GM23248 (cell line): ENCODE measurements around the gene PPIP5K1. TPM values are rescaled to one million over a fixed set of nuclear protein-coding genes. Genes with fewer than 3 reads are reported as not detected.
"Not testable (repeated sequence)": the region's sequence is repeated elsewhere in the genome, so short reads cannot be mapped to it uniquely, and the experiment has no call there.

Experiments used
- DNase-seq: peaks from one replicate; pipeline ENCODE4 v3.0.0-alpha.2; 2015
- H2AFZ ChIP-seq: fragments of 200-600 bp; sonication (generic); 2 replicates; pipeline ENCODE4 v1.6.1; 2016; ENCODE audit warnings: antibody characterized with exemption
- H3F3A ChIP-seq: fragments of 200-600 bp; sonication (generic); 2 replicates; pipeline ENCODE4 v1.6.1; 2016; ENCODE audit warnings: mild to moderate bottlenecking, antibody characterized with exemption, mixed run types; ENCODE audit not compliant: insufficient read depth
- H3K27ac ChIP-seq: fragments of 200-600 bp; sonication (generic); 2 replicates; pipeline ENCODE4 v1.5.1; 2016; ENCODE audit warnings: mild to moderate bottlenecking
- H3K27me3 ChIP-seq: fragments of 200-600 bp; sonication (generic); replicated peaks from 2 replicates; pipeline ENCODE4 v1.6.1; 2016; ENCODE audit warnings: mild to moderate bottlenecking; ENCODE audit not compliant: insufficient read depth
- H3K36me3 ChIP-seq: fragments of 200-600 bp; sonication (generic); 2 replicates; pipeline ENCODE4 v1.6.1; 2016; ENCODE audit warnings: low read depth, mild to moderate bottlenecking
- H3K4me1 ChIP-seq: fragments of 200-600 bp; sonication (generic); 2 replicates; pipeline ENCODE4 v1.6.1; 2016; ENCODE audit warnings: mild to moderate bottlenecking; ENCODE audit not compliant: insufficient read depth
- H3K4me2 ChIP-seq: fragments of 200-600 bp; sonication (generic); one replicate; pipeline ENCODE4 v1.6.1; 2016; ENCODE audit warnings: mild to moderate bottlenecking; ENCODE audit not compliant: unreplicated experiment
- H3K4me3 ChIP-seq: fragments of 200-600 bp; sonication (generic); 2 replicates; pipeline ENCODE4 v1.5.1; 2016; ENCODE audit warnings: mild to moderate bottlenecking
- H3K79me2 ChIP-seq: fragments of 200-600 bp; sonication (generic); 2 replicates; pipeline ENCODE4 v1.6.1; 2016; ENCODE audit warnings: mild to moderate bottlenecking; ENCODE audit not compliant: insufficient read depth
- H3K9ac ChIP-seq: fragments of 200-600 bp; sonication (generic); 2 replicates; pipeline ENCODE4 v1.6.1; 2016; ENCODE audit warnings: mild to moderate bottlenecking
- H3K9me2 ChIP-seq: fragments of 200-600 bp; sonication (generic); 2 replicates; pipeline ENCODE4 v1.6.1; 2016; ENCODE audit warnings: mixed run types, mild to moderate bottlenecking, moderate library complexity; ENCODE audit not compliant: insufficient read depth
- H3K9me3 ChIP-seq: fragments of 200-600 bp; sonication (generic); one replicate; pipeline ENCODE4 v1.6.1; 2017; ENCODE audit warnings: low read depth
- H4K20me1 ChIP-seq: fragments of 200-600 bp; sonication (generic); 2 replicates; pipeline ENCODE4 v1.6.0; 2016; ENCODE audit not compliant: insufficient read depth
- EZH2 ChIP-seq: fragments of 200-600 bp; sonication (generic); IDR thresholded peaks from 2 replicates; pipeline ENCODE4 v1.6.1; 2018; ENCODE audit warnings: antibody characterized with exemption, mild to moderate bottlenecking; ENCODE audit not compliant: insufficient read depth, poor library complexity, severe bottlenecking
- EZH2phosphoT487 ChIP-seq: fragments of 200-600 bp; sonication (generic); IDR thresholded peaks from 2 replicates; pipeline ENCODE4 v1.6.1; 2018; ENCODE audit warnings: antibody characterized with exemption, moderate library complexity, mild to moderate bottlenecking, low read depth; ENCODE audit not compliant: insufficient read depth
- WGBS, 2 experiments: methylation state at CpG; one replicate each; pipeline ENCODE4 v1.1.6; 2015 to 2017; ENCODE audit warnings: low lambda C conversion rate in 2 of 2, low coverage in 1 of 2; ENCODE audit errors: missing lambda C conversion rate in 2 of 2; 5-methylcytosine and 5-hydroxymethylcytosine counted together
- in situ Hi-C: fragments of 300-500 bp; cut with MboI; formaldehyde crosslinking; loops from 2 replicates; pipeline ENCODE4 v1.15.0; 2020
- polyA plus RNA-seq: library from polyadenylated mRNA; unstranded; fragments of >200 nt; fragmentation: Nextera tagmentation; extraction: Ambion mirVana; gene quantifications from 2 replicates; pipeline ENCODE4 v1.2.1, GENCODE V29; 2016
- total RNA-seq: library from RNA; depleted of rRNA; stranded (reverse); fragments of >200 nt; shearing (Covaris generic); gene quantifications from 2 replicates; pipeline ENCODE4 v1.2.3, GENCODE V29; 2014

The PPIP5K1 gene
- total and polyA plus RNA-seq, 2 experiments from 2014 or later, result 7.0 to 13.1 TPM

DNA sequence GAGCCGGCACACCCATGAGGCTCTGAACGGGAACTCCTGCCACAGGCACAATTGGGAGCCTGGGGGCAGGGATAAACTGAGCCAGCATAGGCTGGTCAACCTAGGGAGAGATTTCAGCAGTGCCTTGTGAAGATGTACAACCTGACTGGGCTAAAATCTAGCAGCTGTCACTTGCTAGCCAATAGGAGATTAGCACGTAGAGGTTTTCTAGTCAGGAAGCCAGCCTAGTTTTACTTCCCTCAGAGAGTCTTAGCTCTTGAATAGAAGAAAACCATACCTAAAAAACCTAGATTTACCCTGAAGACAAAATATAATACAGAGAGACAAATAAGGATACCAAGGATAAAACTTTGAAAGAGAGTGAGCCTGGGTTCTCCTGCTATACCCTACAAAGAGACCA is 27.3 kb downstream of the PPIP5K1 start:
- 78% methylated on average over 2 of the region's 3 CpGs; no CpG with 5 or more reads in 1 of the 2 experiments for WGBS, 2 experiments
- H3K4me2 ChIP-seq, in situ Hi-C loops: not testable (repeated sequence)

DNA sequence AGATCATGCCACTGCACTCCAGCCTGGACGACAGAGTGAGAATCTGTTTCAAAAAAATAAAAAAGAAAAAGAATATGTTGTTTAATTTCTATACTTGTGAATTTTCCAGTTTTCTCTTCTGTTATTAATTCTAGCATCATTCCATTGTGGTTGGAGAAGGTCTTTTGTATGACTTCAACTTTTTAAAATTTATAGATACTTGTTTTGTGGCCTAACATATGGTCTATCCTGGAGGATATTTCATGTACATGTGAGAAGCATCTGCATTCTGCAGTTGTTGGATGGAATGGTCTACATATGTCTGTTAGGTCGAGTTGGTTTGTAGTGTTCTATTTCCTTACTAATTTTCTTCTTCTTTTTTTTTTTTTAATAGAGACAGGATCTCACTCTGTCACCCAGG is 37.0 kb downstream of the PPIP5K1 start:
- in situ Hi-C loops, result no loop called here
- Histone ChIP-seq H3K27ac (no peak overlapping the region), H3K36me3 (no peaks in the 10 kb centered on the region), H3F3A (peaks cover 20% of the 10 kb centered on the region), H2AFZ (no peak overlapping the region), H3K4me2 (no peak overlapping the region), H3K9me2 (no peaks in the 10 kb centered on the region), H3K79me2 (no peaks in the 10 kb centered on the region), H3K27me3 (no peaks in the 10 kb centered on the region), H3K9ac (no peak overlapping the region), H3K9me3 (no peaks in the 10 kb centered on the region), H3K4me3 (no peak overlapping the region), H4K20me1 (no peaks in the 10 kb centered on the region), H3K4me1 (peaks cover 8% of the 10 kb centered on the region)
- DNase-seq, result no peak
- WGBS, 2 experiments, result 16 to 37% methylated on average over 2 of the region's 2 CpGs
- no peak for TF ChIP-seq EZH2
- no peak for TF ChIP-seq EZH2phosphoT487

More for the DNA sequence above, 27.3 kb downstream of the PPIP5K1 start:
- not testable (repeated sequence) for H3K27ac ChIP-seq, H3K4me3 ChIP-seq, H3K27me3 ChIP-seq, H3F3A ChIP-seq, H2AFZ ChIP-seq, DNase-seq, H3K4me1 ChIP-seq, H3K9ac ChIP-seq, H3K36me3 ChIP-seq, H3K9me3 ChIP-seq, H3K9me2 ChIP-seq, H3K79me2 ChIP-seq, H4K20me1 ChIP-seq

GRCh38 chr15:43552256-43552655 is 37.8 kb downstream of the PPIP5K1 start:
- Histone ChIP-seq H3K4me3 (no peak overlapping the region), H4K20me1 (no peaks in the 10 kb centered on the region), H3K9me2 (no peaks in the 10 kb centered on the region), H3K27ac (no peak overlapping the region), H2AFZ (no peak overlapping the region), H3F3A (peaks cover 20% of the 10 kb centered on the region), H3K4me2 (no peak overlapping the region), H3K36me3 (peaks cover 2% of the 10 kb centered on the region; the same call in 1 of the 2 replicates), H3K9me3 (no peaks in the 10 kb centered on the region), H3K9ac (no peak overlapping the region), H3K79me2 (no peaks in the 10 kb centered on the region), H3K27me3 (no peaks in the 10 kb centered on the region), H3K4me1 (peaks cover 8% of the 10 kb centered on the region)
- no peak for TF ChIP-seq EZH2phosphoT487
- TF ChIP-seq EZH2, result no peak
- DNase-seq, result no peak
- in situ Hi-C loops, result no loop called here
- WGBS, 2 experiments, result 42 to 48% methylated on average over 4 of the region's 4 CpGs

GRCh38 chr15:43550527-43551363 is 39.3 kb downstream of the PPIP5K1 start:
- in situ Hi-C loops, result no loop called here

More at GRCh38 chr15:43550527-43551363, 39.3 kb downstream of the PPIP5K1 start:
- no peak for TF ChIP-seq EZH2phosphoT487
- TF ChIP-seq EZH2, result no peak
- H3K9me3 ChIP-seq, result no peaks in the 10 kb centered on the region
- H3K27ac ChIP-seq, result peak overlapping the region; percentile 80
- no peaks in the 10 kb centered on the region for H3K9me2 ChIP-seq
- H3K79me2 ChIP-seq, result no peaks in the 10 kb centered on the region
- WGBS, 2 experiments, result 2 to 3% methylated on average over 10 of the region's 10 CpGs
- H3K27me3 ChIP-seq, result no peaks in the 10 kb centered on the region
- peak overlapping the region; percentile 47 for H3K4me3 ChIP-seq
- H3F3A ChIP-seq, result peaks cover 20% of the 10 kb centered on the region
- peak overlapping the region; percentile 58 for H2AFZ ChIP-seq
- H3K36me3 ChIP-seq, result peaks cover 3% of the 10 kb centered on the region; the same call in 1 of the 2 replicates
- peak overlapping the region; percentile 61 for H3K4me2 ChIP-seq
- peak; percentile 86 for DNase-seq
- H3K9ac ChIP-seq, result peak overlapping the region; percentile 60
- no peaks in the 10 kb centered on the region for H4K20me1 ChIP-seq
- H3K4me1 ChIP-seq, result peaks cover 8% of the 10 kb centered on the region
